ENCODE measurements around the gene PKP4. TPM values are rescaled to one million over a fixed set of nuclear protein-coding genes. Genes with fewer than 3 reads are reported as not detected.

The PKP4 gene
- total and polyA plus RNA-seq, 2 experiments from 2014 or later: 7.6 to 32.2 TPM

DNA sequence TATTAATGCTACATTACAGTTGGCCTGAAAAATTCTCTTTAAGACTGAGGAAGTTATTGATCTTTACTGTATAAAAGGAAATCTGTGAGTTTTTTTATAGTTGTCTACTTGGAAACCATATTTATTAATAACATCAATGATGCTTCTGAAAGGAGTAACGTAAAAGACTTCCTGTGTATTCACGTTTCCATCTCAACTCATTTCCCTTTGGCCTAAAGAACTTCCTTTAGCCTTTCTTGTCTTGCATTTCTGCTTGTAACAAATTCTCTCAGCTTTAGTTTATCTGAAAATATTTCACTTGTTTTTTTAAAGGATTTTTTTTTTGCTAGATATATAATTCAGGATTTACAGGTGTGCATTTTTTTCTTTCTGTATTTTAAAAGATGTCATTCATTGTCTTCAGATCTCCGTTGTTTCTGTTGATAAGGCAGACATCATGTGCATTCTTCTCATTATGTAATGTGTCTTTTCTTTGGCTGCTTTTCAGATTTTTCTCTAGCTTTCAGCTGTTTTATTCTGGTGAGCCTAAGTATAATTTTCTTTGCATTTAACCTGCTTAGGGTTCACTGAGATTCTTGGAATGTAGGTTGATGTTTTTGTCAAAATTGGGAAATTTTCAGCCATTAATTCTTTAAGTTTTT, 179.3 kb downstream of the PKP4 start:
- Histone ChIP-seq H2AFZ (no peak overlapping the region), H3K36me3 (ENCODE audit: low read depth) (peaks cover 42% of the 10 kb centered on the region), H3F3A (ENCODE audit: insufficient read depth) (no peaks in the 10 kb centered on the region), H3K27me3 (replicated peaks; ENCODE audit: insufficient read depth) (no peaks in the 10 kb centered on the region), H3K4me2 (ENCODE audit: unreplicated experiment) (no peak overlapping the region), H3K27ac (no peak overlapping the region), H4K20me1 (ENCODE audit: insufficient read depth) (no peaks in the 10 kb centered on the region), H3K79me2 (ENCODE audit: insufficient read depth) (no peaks in the 10 kb centered on the region), H3K9me3 (ENCODE audit: low read depth) (no peaks in the 10 kb centered on the region), H3K4me3 (no peak overlapping the region), H3K9me2 (ENCODE audit: insufficient read depth) (no peaks in the 10 kb centered on the region), H3K9ac (no peak overlapping the region), H3K4me1 (ENCODE audit: insufficient read depth) (no peaks in the 10 kb centered on the region)
- TF ChIP-seq EZH2phosphoT487 (IDR thresholded peaks at IDR 0.05; ENCODE audit: insufficient read depth, low read depth) (no peak), EZH2 (IDR thresholded peaks at IDR 0.05; ENCODE audit: insufficient read depth, poor library complexity, severe bottlenecking) (no peak)
- no peak for DNase-seq
- 82% methylated on average over 3 of the region's 3 CpGs for WGBS, 2 experiments (ENCODE audit: low coverage in 1 of 2, low lambda C conversion rate in 2 of 2, missing lambda C conversion rate in 2 of 2)
- in situ Hi-C loops (cut with MboI): no loop called here

DNA sequence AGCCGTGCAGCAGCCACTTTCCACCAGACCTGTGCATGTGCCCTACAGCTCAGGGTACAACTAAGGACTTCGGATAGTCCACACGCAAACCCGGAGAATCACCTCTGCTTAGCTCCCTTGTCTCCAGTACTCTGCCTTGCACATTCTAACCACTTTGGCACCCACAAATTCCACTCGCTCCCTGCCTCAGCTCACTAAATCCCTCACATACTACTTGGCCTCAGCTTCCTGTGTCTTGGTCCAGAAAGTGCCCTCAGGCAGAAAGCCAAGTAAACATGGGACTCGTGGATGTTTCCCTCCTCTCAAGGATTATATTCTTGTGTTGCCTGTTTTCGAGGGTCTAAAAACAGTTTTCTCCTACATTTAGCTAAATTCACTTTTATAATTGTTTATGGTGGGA, 180.6 kb downstream of the PKP4 start:
- H3K27me3 ChIP-seq (replicated peaks; ENCODE audit: insufficient read depth): no peaks in the 10 kb centered on the region

DNA sequence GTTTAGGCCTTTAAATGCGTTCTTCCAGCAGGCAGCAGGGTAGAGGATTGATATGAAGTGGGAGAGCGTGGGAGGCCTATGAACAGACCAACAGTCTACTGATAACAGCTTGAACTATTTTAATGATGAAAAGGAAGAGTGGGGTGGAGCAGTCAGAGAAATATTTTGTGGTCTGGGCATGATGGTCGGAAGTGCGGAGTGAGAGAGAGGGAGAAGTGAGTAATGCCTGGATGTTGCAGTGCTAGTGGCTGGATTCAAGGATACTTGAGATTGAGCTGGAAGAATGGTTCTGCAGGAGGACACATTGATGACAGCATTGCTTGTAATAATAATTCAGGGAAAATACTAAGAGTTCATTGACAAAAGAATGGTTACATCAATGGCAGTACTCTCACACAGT, 187.4 kb downstream of the PKP4 start:
- no peak overlapping the region for H3K27ac ChIP-seq
- in situ Hi-C loops (cut with MboI): no loop called here

More for the DNA sequence above, 180.6 kb downstream of the PKP4 start:
- Histone ChIP-seq H3K36me3 (ENCODE audit: low read depth) (peaks cover 37% of the 10 kb centered on the region), H3F3A (ENCODE audit: insufficient read depth) (no peaks in the 10 kb centered on the region), H3K27ac (no peak overlapping the region), H3K4me1 (ENCODE audit: insufficient read depth) (no peaks in the 10 kb centered on the region), H3K4me2 (ENCODE audit: unreplicated experiment) (no peak overlapping the region), H3K9me3 (ENCODE audit: low read depth) (no peaks in the 10 kb centered on the region), H3K79me2 (ENCODE audit: insufficient read depth) (no peaks in the 10 kb centered on the region), H4K20me1 (ENCODE audit: insufficient read depth) (no peaks in the 10 kb centered on the region), H3K9ac (no peak overlapping the region), H3K9me2 (ENCODE audit: insufficient read depth) (no peaks in the 10 kb centered on the region), H2AFZ (no peak overlapping the region), H3K4me3 (no peak overlapping the region)
- in situ Hi-C loops (cut with MboI): no loop called here
- no peak for DNase-seq
- no peak for TF ChIP-seq EZH2phosphoT487 (IDR thresholded peaks at IDR 0.05; ENCODE audit: insufficient read depth, low read depth)
- no peak for TF ChIP-seq EZH2 (IDR thresholded peaks at IDR 0.05; ENCODE audit: insufficient read depth, poor library complexity, severe bottlenecking)
- 95 to 96% methylated on average over 7 of the region's 7 CpGs for WGBS, 2 experiments (ENCODE audit: low coverage in 1 of 2, low lambda C conversion rate in 2 of 2, missing lambda C conversion rate in 2 of 2)

DNA sequence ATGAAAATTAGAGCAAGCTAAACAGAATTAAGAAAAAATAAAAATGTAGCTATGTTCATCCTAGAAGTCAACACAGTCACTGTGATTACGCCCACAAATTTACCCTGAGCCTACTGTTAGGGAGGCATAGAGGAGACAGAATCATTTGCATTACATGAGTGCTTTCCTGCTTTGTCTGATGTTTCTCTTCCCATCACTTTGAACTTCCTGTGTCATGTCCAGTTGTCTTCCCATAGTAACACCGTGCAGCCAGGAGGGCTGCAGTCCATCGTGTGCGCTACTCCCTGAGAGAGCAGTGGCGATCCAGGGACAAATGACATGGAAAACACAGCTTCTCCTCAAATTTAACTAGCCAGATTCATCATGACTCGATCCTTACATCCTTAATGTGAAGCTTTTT, 188.5 kb downstream of the PKP4 start:
- in situ Hi-C loops (cut with MboI): no loop called here
- Histone ChIP-seq H3K4me3 (no peak overlapping the region), H3K9me2 (ENCODE audit: insufficient read depth) (no peaks in the 10 kb centered on the region), H3K36me3 (ENCODE audit: low read depth) (peaks cover 12% of the 10 kb centered on the region; the same call in 1 of the 2 replicates), H3K9me3 (ENCODE audit: low read depth) (no peaks in the 10 kb centered on the region), H3K79me2 (ENCODE audit: insufficient read depth) (no peaks in the 10 kb centered on the region), H3K4me1 (ENCODE audit: insufficient read depth) (no peaks in the 10 kb centered on the region), H3K27ac (no peak overlapping the region), H3K27me3 (replicated peaks; ENCODE audit: insufficient read depth) (no peaks in the 10 kb centered on the region), H3K9ac (no peak overlapping the region), H3K4me2 (ENCODE audit: unreplicated experiment) (no peak overlapping the region), H4K20me1 (ENCODE audit: insufficient read depth) (no peaks in the 10 kb centered on the region), H3F3A (ENCODE audit: insufficient read depth) (no peaks in the 10 kb centered on the region), H2AFZ (no peak overlapping the region)
- 98% methylated on average over 6 of the region's 6 CpGs for WGBS, 2 experiments (ENCODE audit: low coverage in 1 of 2, low lambda C conversion rate in 2 of 2, missing lambda C conversion rate in 2 of 2)
- no peak for DNase-seq
- TF ChIP-seq EZH2 (IDR thresholded peaks at IDR 0.05; ENCODE audit: insufficient read depth, poor library complexity, severe bottlenecking): no peak
- no peak for TF ChIP-seq EZH2phosphoT487 (IDR thresholded peaks at IDR 0.05; ENCODE audit: insufficient read depth, low read depth)

More for the DNA sequence above, 187.4 kb downstream of the PKP4 start:
- peaks cover 15% of the 10 kb centered on the region; the same call in 1 of the 2 replicates for H3K36me3 ChIP-seq (ENCODE audit: low read depth)
- H3K4me1 ChIP-seq (ENCODE audit: insufficient read depth): no peaks in the 10 kb centered on the region
- peak; percentile 44 for DNase-seq
- TF ChIP-seq EZH2 (IDR thresholded peaks at IDR 0.05; ENCODE audit: insufficient read depth, poor library complexity, severe bottlenecking): no peak
- TF ChIP-seq EZH2phosphoT487 (IDR thresholded peaks at IDR 0.05; ENCODE audit: insufficient read depth, low read depth): no peak
- H3K4me3 ChIP-seq: no peak overlapping the region
- H3K9me3 ChIP-seq (ENCODE audit: low read depth): no peaks in the 10 kb centered on the region
- H3K9me2 ChIP-seq (ENCODE audit: insufficient read depth): no peaks in the 10 kb centered on the region
- no peak overlapping the region for H3K9ac ChIP-seq
- no peaks in the 10 kb centered on the region for H3F3A ChIP-seq (ENCODE audit: insufficient read depth)
- no peaks in the 10 kb centered on the region for H3K27me3 ChIP-seq (replicated peaks; ENCODE audit: insufficient read depth)
- H3K4me2 ChIP-seq (ENCODE audit: unreplicated experiment): no peak overlapping the region
- no peaks in the 10 kb centered on the region for H3K79me2 ChIP-seq (ENCODE audit: insufficient read depth)
- no peak overlapping the region for H2AFZ ChIP-seq
- 68 to 81% methylated on average over 4 of the region's 4 CpGs for WGBS, 2 experiments (ENCODE audit: low coverage in 1 of 2, low lambda C conversion rate in 2 of 2, missing lambda C conversion rate in 2 of 2)
- H4K20me1 ChIP-seq (ENCODE audit: insufficient read depth): no peaks in the 10 kb centered on the region

Measured in GM23248 (cell line).